Thyroid gland (tissue), 4 donors: Measurements from ENCODE around the gene EDNRA. TPM values are rescaled to one million over a fixed set of nuclear protein-coding genes. Genes with fewer than 3 reads are reported as not detected.

Experiments used
- DNase-seq, 2 donors: peaks; one replicate each; pipeline ENCODE4 v3.0.0-alpha.2; 2019
- H3K27ac ChIP-seq, 3 donors: fragments of 200-600 bp; sonication (generic); 1 replicate in 2 of 3; 2 replicates in 1 of 3; pipeline ENCODE4 v1.5.1; 2016 to 2019; ENCODE audit warnings: mild to moderate bottlenecking in 1 of 3, moderate library complexity in 1 of 3
- H3K27me3 ChIP-seq: fragments of 200-600 bp; sonication (generic); one replicate; pipeline ENCODE4 v1.5.1; 2019
- H3K36me3 ChIP-seq, 2 donors: fragments of 200-600 bp; sonication (generic); one replicate each; pipeline ENCODE4 v1.5.1; 2016 to 2019
- H3K4me1 ChIP-seq, 2 donors: fragments of 200-600 bp; sonication (generic); one replicate each; pipeline ENCODE4 v1.5.1; 2017 to 2019
- H3K4me3 ChIP-seq, 3 donors: fragments of 200-600 bp; sonication (generic); replicated peaks in 1 of 3; 1 replicate in 2 of 3; 2 replicates in 1 of 3; pipeline ENCODE4 v1.5.1; 2016; ENCODE audit warnings: mild to moderate bottlenecking in 1 of 3
- H3K9me3 ChIP-seq: fragments of 200-600 bp; sonication (generic); one replicate; pipeline ENCODE4 v1.5.1; 2017
- CTCF ChIP-seq, 6 experiments: fragments of 200-600 bp in 3 of 6; fragments of 450-650 bp in 3 of 6; sonication (generic) in 3 of 6; IDR thresholded peaks; one replicate each; pipeline ENCODE4 v1.5.1; 2016 to 2019; ENCODE audit warnings: antibody characterized with exemption in 6 of 6, mild to moderate bottlenecking in 2 of 6, inconsistent platforms in 1 of 6, moderate library complexity in 1 of 6
- POLR2A ChIP-seq, 2 donors: fragments of 450-650 bp; IDR thresholded peaks; one replicate each; pipeline ENCODE4 v1.6.1; 2017; ENCODE audit warnings: antibody characterized with exemption in 2 of 2, mild to moderate bottlenecking in 2 of 2, moderate library complexity in 1 of 2
- WGBS, 2 donors: methylation state at CpG; one replicate each; pipeline ENCODE4 v1.1.5; 2017; 5-methylcytosine and 5-hydroxymethylcytosine counted together
- intact Hi-C: fragments of 100-400 bp; cut with DNase I; formaldehyde crosslinking; loops from one replicate; pipeline ENCODE4 v1.15.1; 2023
- total RNA-seq, 4 donors: library from RNA; depleted of rRNA; stranded (reverse); fragments of >200 nt; gene quantifications; one replicate each; pipeline ENCODE4 v1.2.3, GENCODE V29; 2016

Gene EDNRA
- total RNA-seq, 4 donors from 2014 or later = 5.9 to 7.7 (median 6.8) TPM

GRCh38 chr4:147479376-147479775, 1.5 kb upstream of the EDNRA start:
- H3K4me3 ChIP-seq = no peak overlapping the region
- no peaks in the 10 kb centered on the region for H3K9me3 ChIP-seq
- DNase-seq = no peak
- no peak overlapping the region for H3K27ac ChIP-seq
- TF ChIP-seq POLR2A (IDR thresholded peaks at IDR 0.05) (no peak), CTCF (IDR thresholded peaks at IDR 0.05) (no peak)
- H3K27me3 ChIP-seq = no peaks in the 10 kb centered on the region
- intact Hi-C loops = no loop called here
- WGBS, 2 donors = 14 to 19% methylated on average over 2 of the region's 2 CpGs
- peaks cover 0 to 3% of the 10 kb centered on the region in 2 donors for H3K4me1 ChIP-seq
- H3K36me3 ChIP-seq = no peaks in the 10 kb centered on the region

GRCh38 chr4:147479786-147480185, 1.1 kb upstream of the EDNRA start:
- no peak overlapping the region for H3K4me3 ChIP-seq
- peak; percentile 21 to 32 for DNase-seq

GRCh38 chr4:147480502-147480890, 401 bp upstream of the EDNRA start:
- Histone ChIP-seq H3K4me1 (peaks cover 0 to 3% of the 10 kb centered on the region in 2 donors), H3K36me3 (no peaks in the 10 kb centered on the region), H3K27ac (peak overlapping the region; percentile 21 to 50 (median 38)), H3K9me3 (no peaks in the 10 kb centered on the region), H3K27me3 (no peaks in the 10 kb centered on the region), H3K4me3 (peak overlapping the region in 2 of 3 donors; percentile 17 to 38)
- DNase-seq = no peak
- intact Hi-C loops = no loop called here
- TF ChIP-seq POLR2A (IDR thresholded peaks at IDR 0.05) = no peak
- TF ChIP-seq CTCF (IDR thresholded peaks at IDR 0.05) = no peak
- 75 to 86% methylated on average over 11 of the region's 11 CpGs for WGBS, 2 donors

More at GRCh38 chr4:147479786-147480185, 1.1 kb upstream of the EDNRA start:
- Histone ChIP-seq H3K36me3 (no peaks in the 10 kb centered on the region), H3K9me3 (no peaks in the 10 kb centered on the region), H3K4me1 (peaks cover 0 to 3% of the 10 kb centered on the region in 2 donors), H3K27me3 (no peaks in the 10 kb centered on the region), H3K27ac (no peak overlapping the region)
- 46 to 73% methylated on average over 5 of the region's 5 CpGs for WGBS, 2 donors
- TF ChIP-seq POLR2A (IDR thresholded peaks at IDR 0.05) (no peak), CTCF (IDR thresholded peaks at IDR 0.05) (no peak)
- intact Hi-C loops = no loop called here

- H3K4me1 ChIP-seq = peaks cover 0 to 3% of the 10 kb centered on the region in 2 donors
- H3K36me3 ChIP-seq = no peaks in the 10 kb centered on the region
- no peaks in the 10 kb centered on the region for H3K9me3 ChIP-seq
- no peaks in the 10 kb centered on the region for H3K27me3 ChIP-seq
- 8 to 9% methylated on average over 9 to 13 of the region's 13 CpGs for WGBS, 2 donors
- DNase-seq = peak; percentile 40 to 54
- intact Hi-C loops = no loop called here
- H3K27ac ChIP-seq = peak overlapping the region in 2 of 3 donors; percentile 38 to 50
- peak overlapping the region; percentile 17 to 38 (median 37) for H3K4me3 ChIP-seq
- no peak for TF ChIP-seq CTCF (IDR thresholded peaks at IDR 0.05)
- no peak for TF ChIP-seq POLR2A (IDR thresholded peaks at IDR 0.05)
Observed at GRCh38 chr4:147481577-147482109, 746 bp downstream of the EDNRA start.

GRCh38 chr4:147482281-147482680, 1.4 kb downstream of the EDNRA start:
- TF ChIP-seq CTCF (IDR thresholded peaks at IDR 0.05) (no peak), POLR2A (IDR thresholded peaks at IDR 0.05) (no peak)
- 58 to 87% methylated on average over 2 of the region's 2 CpGs for WGBS, 2 donors
- Histone ChIP-seq H3K4me1 (peaks cover 0 to 3% of the 10 kb centered on the region in 2 donors), H3K4me3 (no peak overlapping the region), H3K27ac (peak overlapping the region in 1 of 3 donors; percentile 6), H3K9me3 (no peaks in the 10 kb centered on the region), H3K27me3 (no peaks in the 10 kb centered on the region), H3K36me3 (no peaks in the 10 kb centered on the region)
- DNase-seq = no peak
- intact Hi-C loops = no loop called here
